HCT116 (cell line): ENCODE results near the gene TNIK. TPM values are rescaled to one million over a fixed set of nuclear protein-coding genes. Genes with fewer than 3 reads are reported as not detected.

Source experiments
- ATAC-seq: fragments of 200-7000 bp; cut with Tn5 transposase; 2 replicates; pipeline ENCODE4 v1.9.1; 2020; ENCODE audit warnings: mild to moderate bottlenecking, moderate library complexity
- BruUV-seq: library from RNA; stranded (reverse); fragments of 400-500 nt; replicated peaks from 2 replicates; lab custom pipeline; 2021; lab: Mats Ljungman, UMichigan
- CTCF ChIA-PET: fragments of 300-600 bp; sonication (Branson Sonifier 250); formaldehyde crosslinking; loops from one replicate; lab custom pipeline; 2021; ENCODE audit warnings: antibody characterized with exemption; lab: Charles Lee
- POLR2A ChIA-PET: fragments of 300-600, 350-600 bp; sonication (Branson Sonifier 250); formaldehyde crosslinking; loops from one replicate; lab custom pipeline; 2021; ENCODE audit warnings: antibody characterized with exemption; lab: Charles Lee
- RAD21 ChIA-PET, 2 experiments: fragments of 300-600 bp; sonication (Branson Sonifier 250); formaldehyde crosslinking; loops; one replicate each; lab custom pipeline; 2023; ENCODE audit warnings: low total read pairs in 2 of 2; ENCODE audit not compliant: uncharacterized antibody in 2 of 2, unreplicated experiment in 2 of 2, low non-redundant PET in 1 of 2; lab: Charles Lee
- DNase-seq: peaks from one replicate; pipeline ENCODE4 v3.0.0-alpha.2; 2010; ENCODE audit warnings: low read depth, low spot score
- H2AFZ ChIP-seq: fragments of 200-600 bp; shearing (Covaris generic), sonication (generic); 2 replicates; pipeline ENCODE4 v1.6.1; 2017; ENCODE audit warnings: low read depth, mixed run types, mixed read lengths, antibody characterized with exemption, low read length; ENCODE audit not compliant: poor library complexity, severe bottlenecking
- H3K27ac ChIP-seq: 2 replicates; pipeline ENCODE4 v1.5.1; 2012; ENCODE audit warnings: low read depth, low read length
- H3K27me3 ChIP-seq: fragments of 200-600 bp; sonication (generic); 2 replicates; pipeline ENCODE4 v1.6.1; 2016; ENCODE audit warnings: mixed run types, low read length, mixed read lengths; ENCODE audit not compliant: insufficient read depth
- H3K36me3 ChIP-seq, 2 experiments: fragments of 200-500 bp in 1 of 2; fragments of 200-600 bp in 1 of 2; sonication (Bioruptor generic) in 1 of 2; sonication (generic) in 1 of 2; 2 replicates each; pipeline versions ENCODE4 v1.5.1 to v1.6.1; 2014 to 2016; ENCODE audit warnings: low read length in 2 of 2, inconsistent platforms in 1 of 2, mixed read lengths in 1 of 2, mixed run types in 1 of 2; ENCODE audit not compliant: insufficient read depth in 2 of 2, control insufficient read depth in 1 of 2
- H3K4me1 ChIP-seq, 2 experiments: fragments of 200-600 bp in 1 of 2; sonication (generic) in 1 of 2; 2 replicates each; pipeline versions ENCODE4 v1.5.1 to v1.6.1; 2012 to 2017; ENCODE audit warnings: low read length in 2 of 2, inconsistent platforms in 1 of 2, mild to moderate bottlenecking in 1 of 2, mixed read lengths in 1 of 2, mixed run types in 1 of 2, moderate library complexity in 1 of 2; ENCODE audit not compliant: insufficient read depth in 2 of 2, control insufficient read depth in 1 of 2
- H3K4me2 ChIP-seq: fragments of 200-600 bp; sonication (generic); 2 replicates; pipeline ENCODE4 v1.6.1; 2017; ENCODE audit warnings: mixed run types, low read length, mixed read lengths
- H3K4me3 ChIP-seq, 2 experiments: fragments of 200-600 bp in 1 of 2; sonication (generic) in 1 of 2; replicated peaks in 1 of 2; 2 replicates each; pipeline ENCODE4 v1.5.1; 2011 to 2016; ENCODE audit warnings: low read length in 2 of 2, control low read depth in 1 of 2, low read depth in 1 of 2, mild to moderate bottlenecking in 1 of 2, mixed read lengths in 1 of 2, mixed run types in 1 of 2
- H3K79me2 ChIP-seq: fragments of 200-600 bp; sonication (generic); 2 replicates; pipeline ENCODE4 v1.6.1; 2017; ENCODE audit warnings: mild to moderate bottlenecking, mixed run types, low read length, moderate library complexity, mixed read lengths; ENCODE audit not compliant: insufficient read depth
- H3K9ac ChIP-seq: fragments of 200-600 bp; sonication (generic); 2 replicates; pipeline ENCODE4 v1.6.1; 2016; ENCODE audit warnings: low read length, mixed read lengths
- H3K9me2 ChIP-seq: fragments of 200-600 bp; sonication (generic), shearing (Covaris generic); 2 replicates; pipeline ENCODE4 v1.6.1; 2017; ENCODE audit warnings: mixed run types, mild to moderate bottlenecking, moderate library complexity; ENCODE audit not compliant: insufficient read depth
- H3K9me3 ChIP-seq, 2 experiments: fragments of 200-500 bp in 1 of 2; fragments of 200-600 bp in 1 of 2; sonication (Bioruptor generic) in 1 of 2; sonication (generic) in 1 of 2; 2 replicates each; pipeline ENCODE4 v1.6.1; 2014 to 2017; ENCODE audit warnings: low read length in 2 of 2, mixed read lengths in 2 of 2, inconsistent platforms in 1 of 2, low read depth in 1 of 2, mild to moderate bottlenecking in 1 of 2, mixed run types in 1 of 2, moderate library complexity in 1 of 2; ENCODE audit not compliant: control insufficient read depth in 1 of 2, insufficient read depth in 1 of 2
- H4K20me1 ChIP-seq: fragments of 200-600 bp; sonication (generic), shearing (Covaris generic); 2 replicates; pipeline ENCODE4 v1.6.1; 2017; ENCODE audit warnings: mixed run types, mild to moderate bottlenecking, moderate library complexity; ENCODE audit not compliant: insufficient read depth
- ATF3 ChIP-seq: IDR thresholded peaks from 2 replicates; pipeline ENCODE4 v1.6.1; 2012
- CBX3 ChIP-seq: IDR thresholded peaks from 2 replicates; pipeline ENCODE4 v1.6.1; 2012; ENCODE audit warnings: low read depth
- CEBPB ChIP-seq: IDR thresholded peaks from 2 replicates; pipeline ENCODE4 v1.6.1; 2012; ENCODE audit warnings: low read depth
- EGR1 ChIP-seq: IDR thresholded peaks from 2 replicates; pipeline ENCODE4 v1.6.1; 2012; ENCODE audit warnings: low read depth
- ELF1 ChIP-seq: IDR thresholded peaks from 2 replicates; pipeline ENCODE4 v1.6.1; 2012; ENCODE audit warnings: low read depth, borderline replicate concordance
- FOSL1 ChIP-seq: IDR thresholded peaks from 2 replicates; pipeline ENCODE4 v1.6.1; 2012; ENCODE audit warnings: low read depth
- JUND ChIP-seq: IDR thresholded peaks from 2 replicates; pipeline ENCODE4 v1.6.1; 2012
- POLR2A ChIP-seq: IDR thresholded peaks from 2 replicates; pipeline ENCODE4 v1.7.0; 2011; ENCODE audit warnings: borderline replicate concordance; ENCODE audit not compliant: insufficient read depth, insufficient read length; ENCODE audit errors: extremely low read depth
- POLR2AphosphoS5 ChIP-seq: IDR thresholded peaks from 2 replicates; pipeline ENCODE4 v1.6.1; 2011; ENCODE audit warnings: mild to moderate bottlenecking, low read depth, low read length, moderate library complexity
- RAD21 ChIP-seq: IDR thresholded peaks from 2 replicates; pipeline ENCODE4 v1.6.1; 2012; ENCODE audit warnings: low read depth, mild to moderate bottlenecking
- SRF ChIP-seq: IDR thresholded peaks from 2 replicates; pipeline ENCODE4 v1.6.1; 2012; ENCODE audit warnings: low read depth
- TCF7L2 ChIP-seq: IDR thresholded peaks from 2 replicates; pipeline ENCODE4 v1.7.0; 2011; ENCODE audit warnings: borderline replicate concordance, inconsistent platforms; ENCODE audit not compliant: insufficient read depth, insufficient read length; ENCODE audit errors: extremely low read depth
- ZFX ChIP-seq: fragments of 450-650 bp; IDR thresholded peaks from 2 replicates; pipeline ENCODE4 v1.6.1; 2017
- ZNF274 ChIP-seq: fragments of 200-500 bp; sonication (Bioruptor generic); IDR thresholded peaks from 2 replicates; pipeline ENCODE4 v1.6.1; 2014; ENCODE audit warnings: mild to moderate bottlenecking, low read depth, low read length, inconsistent platforms
- intact Hi-C: fragments of 100-400 bp; cut with micrococcal nuclease; formaldehyde crosslinking; loops from 2 replicates; pipeline ENCODE4 v1.10.0; 2022
- total RNA-seq: library from RNA; stranded (reverse); gene quantifications from one replicate; pipeline ENCODE4 v1.2.1, GENCODE V29; 2021; ENCODE audit not compliant: unreplicated experiment
- TF ChIP-seq, protein P1 (sequence below), 3 experiments: fragments of 200-600 bp in 1 of 3; sonication (generic) in 1 of 3; IDR thresholded peaks in 2 of 3; conservative IDR thresholded peaks in 1 of 3; 2 replicates each; pipeline ENCODE4 v1.5.1; 2012 to 2017; ENCODE audit warnings: low read depth in 2 of 3, low read length in 2 of 3, antibody characterized with exemption in 1 of 3, borderline replicate concordance in 1 of 3, control low read depth in 1 of 3, mild to moderate bottlenecking in 1 of 3, mixed read lengths in 1 of 3, mixed run types in 1 of 3, moderate library complexity in 1 of 3; ENCODE audit not compliant: insufficient read depth in 1 of 3
- TF ChIP-seq, protein P2 (sequence below): IDR thresholded peaks from 2 replicates; pipeline ENCODE4 v1.6.1; 2011; ENCODE audit warnings: mild to moderate bottlenecking, low read length, moderate library complexity; ENCODE audit not compliant: insufficient replicate concordance; ENCODE audit errors: extremely low read depth
- TF ChIP-seq, protein P3 (sequence below): IDR thresholded peaks from 2 replicates; pipeline ENCODE4 v1.6.1; 2012

Gene TNIK
- total RNA-seq, 1 experiment from 2014 or later: 24.1 TPM

DNA sequence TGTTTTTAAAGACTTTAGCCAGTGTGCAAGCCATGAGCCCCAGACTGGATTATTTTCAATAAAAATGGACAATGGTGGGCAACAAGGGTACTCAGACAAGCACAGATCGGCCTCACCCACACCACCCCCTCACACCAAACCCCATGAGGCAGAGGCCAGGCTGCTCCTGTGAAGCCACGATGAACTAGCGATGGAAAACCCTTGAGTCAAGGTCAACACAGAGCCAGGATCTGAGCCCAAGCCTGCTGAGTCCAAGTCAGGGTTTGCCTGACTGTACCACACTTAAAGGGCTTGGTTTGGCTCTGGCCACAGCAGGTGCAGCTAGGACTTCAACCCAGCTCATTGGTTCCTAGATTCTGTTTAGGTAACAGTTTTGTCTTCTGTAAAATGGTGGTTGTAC, 302.2 kb downstream of the TNIK start:
- H3K27ac ChIP-seq: no peak overlapping the region
- no peaks in the 10 kb centered on the region for H4K20me1 ChIP-seq
- no peaks in the 10 kb centered on the region for H3K36me3 ChIP-seq
- no peaks in the 10 kb centered on the region for H3K9me2 ChIP-seq
- no peaks in the 10 kb centered on the region for H3K79me2 ChIP-seq
- H3K4me3 ChIP-seq: no peak overlapping the region
- ATAC-seq: no peak
- peaks cover 0 to 2% of the 10 kb centered on the region in 2 experiments; a peak in 1 of 4 replicates for H3K9me3 ChIP-seq
- H3K4me1 ChIP-seq: peaks cover 21 to 34% of the 10 kb centered on the region in 2 experiments
- intact Hi-C loops: no loop called here
- ChIA-PET CTCF (interaction anchor here (1.2 kb wide), 1 partner anchor 672 kb away, joined by 3 read pairs; no protein-coding TSS in a partner anchor), POLR2A (no interaction called here), RAD21 (no interaction called here)
- BruUV-seq: no TSS peak
- no peaks in the 10 kb centered on the region for H3K27me3 ChIP-seq
- no peak for DNase-seq
- no peak overlapping the region for H3K4me2 ChIP-seq
- H2AFZ ChIP-seq: no peak overlapping the region
- no peak overlapping the region for H3K9ac ChIP-seq
- no peak for TF ChIP-seq ZFX
- TF ChIP-seq POLR2AphosphoS5: no peak
- TF ChIP-seq SRF: no peak
- TF ChIP-seq EGR1: no peak
- no peak for TF ChIP-seq ELF1
- TF ChIP-seq, protein P1, sequence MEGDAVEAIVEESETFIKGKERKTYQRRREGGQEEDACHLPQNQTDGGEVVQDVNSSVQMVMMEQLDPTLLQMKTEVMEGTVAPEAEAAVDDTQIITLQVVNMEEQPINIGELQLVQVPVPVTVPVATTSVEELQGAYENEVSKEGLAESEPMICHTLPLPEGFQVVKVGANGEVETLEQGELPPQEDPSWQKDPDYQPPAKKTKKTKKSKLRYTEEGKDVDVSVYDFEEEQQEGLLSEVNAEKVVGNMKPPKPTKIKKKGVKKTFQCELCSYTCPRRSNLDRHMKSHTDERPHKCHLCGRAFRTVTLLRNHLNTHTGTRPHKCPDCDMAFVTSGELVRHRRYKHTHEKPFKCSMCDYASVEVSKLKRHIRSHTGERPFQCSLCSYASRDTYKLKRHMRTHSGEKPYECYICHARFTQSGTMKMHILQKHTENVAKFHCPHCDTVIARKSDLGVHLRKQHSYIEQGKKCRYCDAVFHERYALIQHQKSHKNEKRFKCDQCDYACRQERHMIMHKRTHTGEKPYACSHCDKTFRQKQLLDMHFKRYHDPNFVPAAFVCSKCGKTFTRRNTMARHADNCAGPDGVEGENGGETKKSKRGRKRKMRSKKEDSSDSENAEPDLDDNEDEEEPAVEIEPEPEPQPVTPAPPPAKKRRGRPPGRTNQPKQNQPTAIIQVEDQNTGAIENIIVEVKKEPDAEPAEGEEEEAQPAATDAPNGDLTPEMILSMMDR (IDR thresholded peaks at IDR 0.05 in 2 of 3, conservative IDR thresholded peaks at IDR 0.05 in 1 of 3; ENCODE audit: borderline replicate concordance in 1 of 3, insufficient read depth in 1 of 3, low read depth in 2 of 3, low read length in 2 of 3): no peak
- no peak for TF ChIP-seq ATF3
- no peak for TF ChIP-seq FOSL1
- TF ChIP-seq JUND: no peak
- TF ChIP-seq ZNF274: no peak
- TF ChIP-seq RAD21: no peak
- TF ChIP-seq, protein P2, sequence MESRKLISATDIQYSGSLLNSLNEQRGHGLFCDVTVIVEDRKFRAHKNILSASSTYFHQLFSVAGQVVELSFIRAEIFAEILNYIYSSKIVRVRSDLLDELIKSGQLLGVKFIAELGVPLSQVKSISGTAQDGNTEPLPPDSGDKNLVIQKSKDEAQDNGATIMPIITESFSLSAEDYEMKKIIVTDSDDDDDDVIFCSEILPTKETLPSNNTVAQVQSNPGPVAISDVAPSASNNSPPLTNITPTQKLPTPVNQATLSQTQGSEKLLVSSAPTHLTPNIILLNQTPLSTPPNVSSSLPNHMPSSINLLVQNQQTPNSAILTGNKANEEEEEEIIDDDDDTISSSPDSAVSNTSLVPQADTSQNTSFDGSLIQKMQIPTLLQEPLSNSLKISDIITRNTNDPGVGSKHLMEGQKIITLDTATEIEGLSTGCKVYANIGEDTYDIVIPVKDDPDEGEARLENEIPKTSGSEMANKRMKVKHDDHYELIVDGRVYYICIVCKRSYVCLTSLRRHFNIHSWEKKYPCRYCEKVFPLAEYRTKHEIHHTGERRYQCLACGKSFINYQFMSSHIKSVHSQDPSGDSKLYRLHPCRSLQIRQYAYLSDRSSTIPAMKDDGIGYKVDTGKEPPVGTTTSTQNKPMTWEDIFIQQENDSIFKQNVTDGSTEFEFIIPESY: no peak
- TF ChIP-seq TCF7L2: no peak
- TF ChIP-seq CBX3: no peak
- no peak for TF ChIP-seq CEBPB
- TF ChIP-seq POLR2A: no peak
- TF ChIP-seq, protein P3, sequence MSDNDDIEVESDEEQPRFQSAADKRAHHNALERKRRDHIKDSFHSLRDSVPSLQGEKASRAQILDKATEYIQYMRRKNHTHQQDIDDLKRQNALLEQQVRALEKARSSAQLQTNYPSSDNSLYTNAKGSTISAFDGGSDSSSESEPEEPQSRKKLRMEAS: no peak
